Measurements from ENCODE around the gene SSH3. TPM values are rescaled to one million over a fixed set of nuclear protein-coding genes. Genes with fewer than 3 reads are reported as not detected.

SSH3 gene
- total and polyA plus RNA-seq, 2 of the 8 experiments (the other 6 are each of a cell fraction or from before 2014, with no cell fraction given): 16.9 to 19.8 TPM

DNA sequence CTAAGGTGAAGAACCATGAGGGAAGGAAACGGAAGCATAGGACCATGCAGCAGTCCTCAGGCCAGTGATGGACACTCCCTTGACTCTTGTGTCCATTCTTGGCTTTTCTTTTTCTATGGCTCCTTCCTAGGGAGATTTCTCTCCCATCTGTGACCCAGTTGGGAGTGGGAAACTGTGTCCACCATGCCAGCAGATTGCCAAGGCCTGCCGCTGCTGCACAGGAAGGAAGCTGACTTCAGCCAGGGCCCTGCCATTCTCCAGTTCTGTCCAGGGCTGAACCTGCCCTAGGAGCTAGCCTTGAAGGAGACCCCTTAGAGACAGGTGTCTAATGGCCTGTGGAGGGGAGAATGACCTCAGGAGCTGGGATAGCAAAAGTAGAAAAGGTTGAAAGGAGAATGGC lies 17.4 kb downstream of the SSH3 start (continued):
- no peak for TF ChIP-seq MAFK (IDR thresholded peaks at IDR 0.05; ENCODE audit: low read depth, low read length)
- no peak for TF ChIP-seq TBP (IDR thresholded peaks at IDR 0.05; ENCODE audit: low read depth, low read length)
